Suppressor macrophage (primary cell): ENCODE data around the gene ATIC.
"Not testable (repeated sequence)": the region's sequence is repeated elsewhere in the genome, so short reads cannot be mapped to it uniquely, and the experiment has no call there.

ENCODE experiments used
- DNase-seq, 4 experiments: peaks; one replicate each; pipeline ENCODE4 v3.0.0-alpha.2; 2020 to 2022

The ATIC gene

GRCh38 chr2:215315301-215315700 lies 3.4 kb downstream of the ATIC start:
- no peak for DNase-seq

- no peak for DNase-seq
Observed at GRCh38 chr2:215316336-215316735, 4.5 kb downstream of the ATIC start.

GRCh38 chr2:215319500-215319899 lies 7.6 kb downstream of the ATIC start:
- DNase-seq, result no peak

DNA sequence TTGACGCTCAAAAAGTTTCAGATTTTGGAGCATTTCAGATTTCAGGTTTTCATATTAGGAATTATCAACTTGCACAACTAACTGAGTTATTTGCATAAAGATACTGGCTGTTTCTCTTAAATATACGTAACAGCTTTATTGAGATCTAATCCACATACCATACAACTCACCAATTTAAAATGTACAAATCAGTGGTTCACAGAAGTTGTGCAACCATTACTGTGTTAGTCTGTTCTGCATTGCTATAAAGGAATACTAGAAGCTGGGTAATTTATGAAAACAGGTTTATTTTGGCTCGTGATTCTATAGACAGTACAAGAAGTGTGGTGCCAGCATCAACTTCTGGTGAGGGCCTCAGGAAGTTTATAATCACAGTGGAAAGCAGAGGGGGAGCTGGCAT lies 8.2 kb downstream of the ATIC start:
- no peak for DNase-seq

DNA sequence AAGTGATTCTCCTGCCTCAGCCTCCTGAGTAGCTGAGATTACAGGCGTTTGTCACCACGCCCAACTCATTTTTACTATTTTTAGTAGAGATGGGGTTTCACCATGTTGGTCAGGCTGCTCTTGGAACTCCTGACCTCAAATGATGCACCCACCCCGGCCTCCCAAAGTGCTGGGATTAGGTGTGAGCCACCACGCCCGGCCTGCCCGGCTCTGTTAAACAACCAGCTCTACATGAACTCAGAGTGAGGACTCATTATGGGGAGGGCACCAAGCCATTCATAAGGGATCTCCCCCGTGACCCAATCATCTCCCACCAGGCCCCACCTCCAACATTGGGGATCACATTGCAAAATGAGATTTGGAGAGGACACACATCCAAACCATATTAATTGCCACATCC lies 8.8 kb downstream of the ATIC start:
- no peak for DNase-seq

- no peak for DNase-seq
Observed at GRCh38 chr2:215324811-215325210, 13.0 kb downstream of the ATIC start.

DNA sequence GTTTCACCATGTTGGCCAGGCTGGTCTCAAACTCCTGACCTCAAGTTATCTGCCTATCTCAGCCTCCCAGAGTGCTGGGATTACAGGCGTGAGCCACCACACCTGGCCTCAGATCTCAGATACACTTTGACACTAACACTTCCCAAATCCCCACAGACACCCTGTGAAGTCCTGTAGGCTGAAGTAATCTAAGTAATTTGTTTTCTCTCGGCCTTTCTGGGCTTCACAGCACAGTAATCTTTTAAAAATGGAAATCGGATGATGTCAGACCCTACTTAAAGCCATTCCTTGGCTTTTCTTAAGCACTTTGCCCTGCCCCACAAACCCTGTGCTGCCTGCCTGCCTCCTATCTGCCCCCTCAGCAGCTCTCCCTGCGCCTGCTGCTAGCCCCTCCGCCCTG lies 16.2 kb downstream of the ATIC start:
- DNase-seq, result no peak

DNA sequence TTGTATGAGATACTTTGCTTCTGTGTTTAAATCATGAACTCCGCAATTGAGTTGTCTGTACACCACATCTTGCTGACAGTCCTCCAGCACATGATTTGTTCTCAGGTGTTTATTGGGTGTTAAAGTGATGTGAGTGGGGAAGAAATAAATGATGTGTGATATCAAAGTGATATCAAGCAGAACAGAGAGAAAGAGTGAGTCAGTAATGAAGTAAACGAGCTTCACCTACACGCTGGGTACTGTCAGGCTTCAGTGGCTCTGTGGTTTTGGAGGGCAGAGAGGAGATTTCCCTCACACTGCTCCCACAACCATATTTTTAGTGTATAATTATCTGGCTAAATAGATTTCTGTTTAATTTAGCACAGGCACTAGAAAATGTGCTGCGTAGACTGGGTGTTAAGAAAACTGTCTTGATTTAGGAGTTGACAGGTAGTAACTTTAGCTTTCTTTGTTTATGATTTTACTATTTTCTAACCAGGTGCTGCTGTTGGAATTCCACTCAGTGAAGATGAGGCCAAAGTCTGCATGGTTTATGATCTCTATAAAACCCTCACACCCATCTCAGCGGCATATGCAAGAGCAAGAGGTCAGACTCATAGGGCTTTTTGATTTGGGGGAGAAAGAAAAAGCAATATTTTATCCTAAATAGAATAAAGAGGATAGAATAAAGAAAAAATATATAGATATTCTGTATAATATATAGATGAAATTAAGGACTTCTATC lies 21.2 kb downstream of the ATIC start:
- no peak for DNase-seq

- DNase-seq, result no peak
Observed at GRCh38 chr2:215338883-215339679, 27.2 kb downstream of the ATIC start.

- no peak for DNase-seq
Observed at GRCh38 chr2:215347878-215348277, 36.0 kb downstream of the ATIC start.

DNA sequence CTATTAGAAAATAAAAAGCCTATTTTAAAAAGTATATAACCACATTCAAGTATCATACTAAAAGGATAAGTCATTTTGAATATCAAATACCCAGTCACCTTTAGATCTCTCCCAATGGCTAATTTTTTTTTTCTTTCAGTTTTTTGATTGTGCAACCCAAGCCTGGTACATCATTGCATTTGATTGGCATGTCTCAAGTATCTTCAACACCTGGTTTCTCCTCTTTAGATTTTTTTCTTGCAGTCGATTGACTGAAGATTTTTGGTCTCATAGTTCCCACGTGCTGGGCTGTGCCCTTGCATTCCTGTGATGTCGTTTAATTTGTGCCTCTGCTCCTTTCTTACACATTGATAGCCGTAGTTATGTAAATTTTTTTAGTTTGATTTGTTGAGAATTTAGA lies 40.7 kb downstream of the ATIC start:
- no peak for DNase-seq

DNA sequence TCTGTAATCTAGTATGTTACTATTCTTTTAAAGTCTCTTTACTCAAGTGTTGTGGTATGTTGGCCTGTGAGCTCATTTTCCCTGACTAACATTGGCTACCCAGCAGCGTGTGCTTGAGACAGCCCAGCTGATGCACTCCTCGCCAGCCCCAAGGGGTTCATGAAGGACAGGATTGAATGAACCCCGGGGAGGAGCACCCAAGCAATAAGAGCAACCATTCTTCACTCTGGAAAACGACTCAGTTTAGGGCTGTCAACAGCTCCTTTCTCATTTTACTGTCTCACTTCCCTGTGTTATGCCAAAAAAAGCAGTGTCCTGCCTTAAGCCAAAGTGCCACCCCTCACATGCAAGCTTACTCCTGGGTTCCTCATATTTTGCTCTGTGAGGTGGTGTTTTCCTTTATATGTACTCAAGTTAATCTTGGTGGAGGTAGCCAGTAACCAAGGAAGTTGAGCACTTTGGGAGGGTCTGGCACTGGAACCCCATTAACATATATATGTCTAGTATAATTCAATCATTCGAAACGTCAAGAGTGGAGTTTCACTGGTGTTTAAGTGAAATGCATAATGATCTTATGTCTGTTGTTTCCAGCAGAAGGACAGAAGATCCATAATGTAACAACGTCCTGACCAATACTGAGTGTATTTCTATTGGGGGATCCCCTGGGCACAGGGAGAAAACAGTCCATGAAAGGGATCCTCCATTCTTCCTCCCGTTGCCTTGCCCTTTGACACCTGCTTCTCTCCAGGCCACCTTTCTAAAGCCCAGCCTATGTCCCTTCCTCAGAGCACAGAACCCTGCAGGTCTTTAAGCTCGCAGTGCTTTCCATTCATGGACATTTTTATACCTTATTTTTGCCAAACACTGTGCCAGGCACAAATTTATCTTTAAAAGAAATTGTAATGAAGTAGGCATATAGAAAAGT lies 43.2 kb downstream of the ATIC start:
- DNase-seq, result no peak

- DNase-seq, result no peak
Observed at GRCh38 chr2:215355801-215356200, 43.9 kb downstream of the ATIC start.

- DNase-seq, result no peak
Observed at GRCh38 chr2:215356334-215356947, 44.6 kb downstream of the ATIC start.

DNA sequence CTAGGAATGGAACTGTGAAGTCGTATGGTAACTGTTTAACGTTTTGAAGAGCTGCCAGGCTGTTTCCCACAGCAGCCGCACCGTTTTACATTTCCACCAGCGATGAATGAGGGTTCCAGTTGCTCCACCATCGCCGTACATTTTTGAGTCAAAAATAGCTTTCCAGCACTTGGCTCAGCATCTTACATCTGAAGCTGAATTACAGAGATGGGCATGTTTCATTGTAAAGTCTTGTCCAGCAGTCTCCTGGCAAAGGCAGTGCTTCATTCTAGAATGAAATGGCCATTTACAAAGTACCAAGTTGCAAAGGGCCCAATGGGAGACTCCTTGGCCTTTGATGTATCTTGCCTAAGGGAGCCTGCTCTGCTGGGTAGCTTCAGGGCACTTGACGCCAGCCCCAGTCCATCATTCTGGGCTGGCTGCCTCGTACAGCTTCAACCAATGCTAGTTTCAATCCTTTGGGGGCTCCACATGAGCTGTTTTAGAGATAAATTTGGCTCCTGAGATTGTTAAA lies 45.1 kb downstream of the ATIC start:
- no peak for DNase-seq

DNA sequence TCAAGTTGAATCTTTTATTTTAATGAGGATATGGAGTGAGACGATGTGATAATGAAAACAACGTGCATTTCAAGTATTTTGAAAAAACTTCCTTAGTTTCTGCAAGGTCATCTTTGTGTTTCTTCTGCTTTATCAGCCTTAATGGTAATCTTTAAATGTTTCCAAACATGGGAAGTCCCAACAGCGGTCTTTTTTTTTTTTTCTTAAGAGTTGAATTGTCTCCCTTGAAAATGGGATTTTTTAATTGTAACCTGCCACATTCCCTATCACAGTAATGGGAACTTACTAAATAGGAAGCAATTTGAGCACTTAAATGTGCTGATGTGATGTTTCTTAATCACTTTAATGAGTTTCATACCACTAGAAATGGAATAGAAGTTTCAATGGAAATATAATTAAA lies 45.8 kb downstream of the ATIC start:
- no peak for DNase-seq

DNA sequence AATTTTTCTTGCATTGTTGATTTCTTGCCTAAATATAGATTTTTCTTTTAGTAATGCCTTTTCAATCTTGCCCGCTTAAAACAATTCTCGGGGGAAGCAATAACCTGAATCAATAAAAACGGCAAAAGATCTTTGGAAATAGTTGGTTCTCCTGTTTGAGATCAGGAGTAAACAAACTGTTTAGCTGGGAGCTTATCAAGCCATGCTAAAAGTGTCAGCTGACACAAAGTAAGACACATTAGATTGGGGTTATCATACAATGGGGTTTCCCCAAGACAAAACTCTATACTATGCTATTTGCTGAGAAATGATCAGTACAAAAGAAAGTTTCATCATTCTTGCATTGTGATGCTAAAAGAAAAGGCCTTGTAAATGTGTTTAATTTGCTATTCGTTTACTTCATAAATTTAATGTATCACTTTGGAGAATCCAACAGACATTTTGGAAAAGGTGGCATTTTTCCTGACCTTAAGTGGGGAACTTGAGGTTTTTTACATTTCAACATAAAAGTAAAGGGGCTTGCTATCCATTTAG lies 46.5 kb downstream of the ATIC start:
- no peak for DNase-seq

- no peak for DNase-seq
Observed at GRCh38 chr2:215358891-215359575, 47.2 kb downstream of the ATIC start.

DNA sequence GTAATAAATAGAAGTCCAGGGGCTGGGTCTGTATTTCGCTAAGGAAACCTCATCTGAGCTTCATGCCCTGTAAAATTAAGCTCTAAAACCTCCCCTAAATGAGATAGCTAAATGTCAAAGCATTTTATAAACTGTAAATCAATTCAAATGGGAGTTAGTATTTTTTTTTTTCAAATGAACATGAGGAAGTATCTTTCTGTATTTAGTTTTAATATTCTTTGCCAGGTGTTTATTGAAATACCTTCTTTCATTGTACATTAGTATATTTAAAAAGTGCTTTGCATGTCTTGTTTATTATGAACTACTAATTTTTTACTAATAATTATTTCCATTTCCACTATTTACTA lies 47.7 kb downstream of the ATIC start:
- no peak for DNase-seq

- DNase-seq, result not testable (repeated sequence)
Observed at GRCh38 chr2:215360059-215360458, 48.2 kb downstream of the ATIC start.

DNA sequence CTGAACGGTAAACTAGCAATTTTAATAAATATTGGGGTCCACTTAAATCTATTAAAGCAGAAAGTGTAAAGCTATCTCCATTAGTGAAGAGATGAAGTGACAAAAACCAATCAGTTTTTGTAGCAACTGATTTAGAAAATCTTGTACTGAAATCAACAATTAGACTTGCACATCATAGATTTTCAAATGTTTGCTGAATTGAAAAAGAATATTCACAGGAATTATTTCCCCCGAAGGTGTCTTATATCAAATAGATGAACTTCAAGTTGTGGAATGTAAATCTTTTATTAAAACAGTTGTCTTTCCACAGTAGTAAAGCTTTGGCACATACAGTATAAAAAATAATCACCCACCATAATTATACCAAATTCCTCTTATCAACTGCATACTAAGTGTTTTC lies 48.7 kb downstream of the ATIC start:
- no peak for DNase-seq
